ENCODE results near the gene PRRC2B.

- no peak for TF ChIP-seq EP300 (IDR thresholded peaks at IDR 0.05; ENCODE audit: low read depth)
- TF ChIP-seq CTCF (IDR thresholded peaks at IDR 0.05), result no peak
- no peak for TF ChIP-seq POLR2A (IDR thresholded peaks at IDR 0.05)
- TF ChIP-seq POLR2AphosphoS5 (IDR thresholded peaks at IDR 0.05), result no peak
Observed at GRCh38 chr9:131474711-131475110, 80.8 kb downstream of the PRRC2B start.

Measured in transverse colon (tissue), 4 donors.